ENCODE data around the gene EPHB4.

GRCh38 chr7:100824499-100825214 lies 2.7 kb downstream of the EPHB4 start:
- TF ChIP-seq CTCF (IDR thresholded peaks at IDR 0.05; ENCODE audit: control extremely low read depth in 1 of 3, insufficient read depth in 1 of 3, low read depth in 1 of 3, low read length in 3 of 3) (no peak), POLR2AphosphoS5 (IDR thresholded peaks at IDR 0.05; ENCODE audit: low read depth, low read length) (no peak), MAX (IDR thresholded peaks at IDR 0.05) (no peak), EZH2 (IDR thresholded peaks at IDR 0.05; ENCODE audit: low read depth, low read length, severe bottlenecking) (no peak), EP300 (IDR thresholded peaks at IDR 0.05; ENCODE audit: borderline replicate concordance in 1 of 2, low read depth in 2 of 2, low read length in 2 of 2) (no peak), RXRA (IDR thresholded peaks at IDR 0.05; ENCODE audit: insufficient read depth, low read depth, low read length) (no peak)

Data from H1 (cell line).